Measurements from ENCODE around the gene SEC22B.
"Not testable (repeated sequence)": the region's sequence is repeated elsewhere in the genome, so short reads cannot be mapped to it uniquely, and the experiment has no call there.

The SEC22B gene

DNA sequence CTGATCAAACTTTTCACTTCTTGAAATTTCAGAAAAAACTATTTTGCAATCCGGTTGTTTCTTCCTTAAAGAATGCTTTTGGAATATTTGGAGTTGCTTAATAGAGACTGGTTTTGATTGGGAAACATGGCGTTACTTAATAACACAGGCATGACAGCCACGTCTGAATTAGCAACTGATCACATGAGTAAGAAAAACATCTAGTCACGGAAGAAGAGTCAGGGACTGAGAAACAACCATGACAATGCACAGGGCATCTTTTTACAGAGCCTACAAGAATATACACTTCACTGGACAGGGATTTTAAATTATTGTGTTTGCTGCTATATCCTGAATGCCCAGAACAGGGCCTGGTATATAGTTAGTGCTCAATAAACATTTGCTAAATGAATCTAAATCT is 18.2 kb downstream of the SEC22B start:
- not testable (repeated sequence) for DNase-seq (ENCODE audit: extremely low read depth, low read depth)

- not testable (repeated sequence) for DNase-seq (ENCODE audit: extremely low read depth, low read depth)
Observed at GRCh38 chr1:120150138-120150822, 26.0 kb downstream of the SEC22B start.

GRCh38 chr1:120149420-120150059 is 26.8 kb downstream of the SEC22B start:
- not testable (repeated sequence) for DNase-seq (ENCODE audit: extremely low read depth, low read depth)

DNA sequence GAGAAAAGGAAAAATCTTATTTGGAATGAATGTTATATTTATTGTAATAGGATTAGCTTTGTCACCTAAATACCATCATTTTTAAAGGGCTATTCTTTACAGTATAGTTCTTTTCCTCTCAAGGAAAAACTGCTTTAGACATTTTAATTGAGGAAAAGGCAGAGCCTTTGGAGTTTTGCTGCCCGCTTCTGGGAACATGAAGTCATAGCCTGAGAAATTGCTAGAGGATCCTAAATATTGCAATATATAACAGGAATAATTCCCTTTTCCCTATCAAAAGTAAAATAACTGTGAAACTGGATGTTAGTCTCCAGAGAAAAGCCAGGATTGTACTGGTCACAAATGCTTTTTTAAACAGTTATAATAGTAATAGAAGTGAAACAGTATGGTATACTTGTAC is 30.5 kb downstream of the SEC22B start:
- TF ChIP-seq, protein P1, sequence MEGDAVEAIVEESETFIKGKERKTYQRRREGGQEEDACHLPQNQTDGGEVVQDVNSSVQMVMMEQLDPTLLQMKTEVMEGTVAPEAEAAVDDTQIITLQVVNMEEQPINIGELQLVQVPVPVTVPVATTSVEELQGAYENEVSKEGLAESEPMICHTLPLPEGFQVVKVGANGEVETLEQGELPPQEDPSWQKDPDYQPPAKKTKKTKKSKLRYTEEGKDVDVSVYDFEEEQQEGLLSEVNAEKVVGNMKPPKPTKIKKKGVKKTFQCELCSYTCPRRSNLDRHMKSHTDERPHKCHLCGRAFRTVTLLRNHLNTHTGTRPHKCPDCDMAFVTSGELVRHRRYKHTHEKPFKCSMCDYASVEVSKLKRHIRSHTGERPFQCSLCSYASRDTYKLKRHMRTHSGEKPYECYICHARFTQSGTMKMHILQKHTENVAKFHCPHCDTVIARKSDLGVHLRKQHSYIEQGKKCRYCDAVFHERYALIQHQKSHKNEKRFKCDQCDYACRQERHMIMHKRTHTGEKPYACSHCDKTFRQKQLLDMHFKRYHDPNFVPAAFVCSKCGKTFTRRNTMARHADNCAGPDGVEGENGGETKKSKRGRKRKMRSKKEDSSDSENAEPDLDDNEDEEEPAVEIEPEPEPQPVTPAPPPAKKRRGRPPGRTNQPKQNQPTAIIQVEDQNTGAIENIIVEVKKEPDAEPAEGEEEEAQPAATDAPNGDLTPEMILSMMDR (IDR thresholded peaks at IDR 0.05; ENCODE audit: low read depth, low read length), result peak; percentile 8; the same call in 1 of the 2 replicates
- not testable (repeated sequence) for DNase-seq (ENCODE audit: extremely low read depth, low read depth)

DNA sequence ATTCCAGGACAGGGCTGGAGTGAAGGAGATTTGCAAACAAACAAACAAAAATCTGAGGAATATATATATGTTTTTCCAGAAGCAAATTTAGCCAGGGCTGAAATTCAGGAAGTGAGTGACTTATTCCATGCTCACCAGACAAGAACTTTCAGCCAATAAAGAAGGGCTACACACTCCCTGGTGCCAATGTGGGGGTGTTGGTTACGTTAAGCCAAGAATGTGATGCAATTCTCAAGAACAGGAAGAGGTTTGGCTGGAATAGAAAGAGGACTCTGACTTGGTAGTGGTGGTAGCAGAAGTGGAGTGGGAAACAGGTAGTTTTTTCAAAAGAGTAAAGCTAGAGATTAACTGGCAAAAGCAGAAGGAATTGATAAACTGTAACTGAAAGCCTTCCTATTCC is 31.7 kb downstream of the SEC22B start:
- not testable (repeated sequence) for DNase-seq (ENCODE audit: extremely low read depth, low read depth)

GRCh38 chr1:120144169-120144568 is 32.2 kb downstream of the SEC22B start:
- DNase-seq (ENCODE audit: extremely low read depth, low read depth), result not testable (repeated sequence)

DNA sequence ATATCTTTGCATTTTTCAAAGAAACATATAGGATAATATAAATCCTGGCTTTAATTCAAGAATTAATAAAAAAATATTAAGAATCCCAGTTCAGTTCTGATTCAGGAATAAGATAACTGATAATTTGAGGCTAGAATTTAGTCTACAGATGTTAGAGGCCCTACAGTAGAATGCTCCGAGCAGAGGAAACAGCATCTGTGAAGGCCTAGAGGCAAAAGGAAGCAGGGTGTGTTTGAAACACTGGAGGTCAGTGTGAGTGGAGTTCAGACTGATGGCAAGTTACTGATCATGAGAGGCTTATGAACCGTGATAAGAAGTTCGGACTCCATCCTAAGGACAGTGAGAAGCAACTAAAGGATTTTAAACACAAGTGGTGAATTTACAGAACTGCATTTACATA is 33.0 kb downstream of the SEC22B start:
- not testable (repeated sequence) for DNase-seq (ENCODE audit: extremely low read depth, low read depth)

- DNase-seq (ENCODE audit: extremely low read depth, low read depth), result peak; percentile 0
Observed at GRCh38 chr1:120142512-120143263, 33.6 kb downstream of the SEC22B start.

- DNase-seq (ENCODE audit: extremely low read depth, low read depth), result not testable (repeated sequence)
Observed at GRCh38 chr1:120141865-120142264, 34.5 kb downstream of the SEC22B start.

DNA sequence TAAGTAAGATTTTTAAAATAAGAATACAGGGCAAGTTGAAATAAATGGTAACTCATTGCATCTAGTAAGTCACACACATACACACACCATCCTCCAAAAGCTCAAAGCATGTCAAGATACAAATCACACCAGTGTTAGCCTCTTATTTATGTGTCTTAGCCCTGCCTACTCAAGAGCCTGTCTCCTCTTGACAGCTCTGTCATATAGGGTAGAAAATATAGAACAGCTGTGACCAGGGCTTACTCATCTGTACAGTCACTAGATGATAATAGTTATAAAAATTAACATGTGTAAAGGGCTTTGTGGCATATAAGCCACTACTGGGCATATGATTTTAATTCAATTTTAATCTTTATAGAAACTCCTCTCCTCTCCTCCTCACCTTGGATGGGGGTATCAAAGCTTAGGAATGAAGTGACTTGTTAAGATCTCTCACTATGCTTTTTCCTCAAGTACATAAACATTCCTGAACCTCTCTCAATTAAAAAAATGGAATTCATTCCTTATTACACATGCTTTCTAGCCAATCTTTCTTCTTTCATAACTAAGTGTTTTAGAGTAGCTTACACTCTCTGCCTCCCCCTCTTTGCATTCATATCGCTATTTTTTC is 35.6 kb downstream of the SEC22B start:
- DNase-seq (ENCODE audit: extremely low read depth, low read depth), result not testable (repeated sequence)

DNA sequence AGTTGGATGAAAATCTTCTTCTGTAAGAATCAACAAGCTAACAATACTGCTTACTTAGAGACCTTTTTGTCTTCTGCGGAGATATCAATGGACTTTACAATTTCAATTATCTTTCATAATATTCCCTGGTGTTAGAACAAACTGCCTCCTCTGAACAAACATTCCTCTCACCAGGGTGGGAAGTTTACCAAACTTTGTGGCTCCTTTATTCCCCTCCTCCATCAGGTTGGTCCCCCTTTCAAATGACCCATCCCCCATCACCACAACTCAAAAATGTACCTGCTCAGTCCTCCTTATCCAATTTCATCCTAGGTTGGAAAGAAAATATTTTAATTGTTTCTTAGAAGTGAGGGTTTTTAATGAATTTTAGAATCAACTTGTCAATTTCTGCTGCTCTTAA is 40.2 kb downstream of the SEC22B start:
- DNase-seq (ENCODE audit: extremely low read depth, low read depth), result not testable (repeated sequence)

DNA sequence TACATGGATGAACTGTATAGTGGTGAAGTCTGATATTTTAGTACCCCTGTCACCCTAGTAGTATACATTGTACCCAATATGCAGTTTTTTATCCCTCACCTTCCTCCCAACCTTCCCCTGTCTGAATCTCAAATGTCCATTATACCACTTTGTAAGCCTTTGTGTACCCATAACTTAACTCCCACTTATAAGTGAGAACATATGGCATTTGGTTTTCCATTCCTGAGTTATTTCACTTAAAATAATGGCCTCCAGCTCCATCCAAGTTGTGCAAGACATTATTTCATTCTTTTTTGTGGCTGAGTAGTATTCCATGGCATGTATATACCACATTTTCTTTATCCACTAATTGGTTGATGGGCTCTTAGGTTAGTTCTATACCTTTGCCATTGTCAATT is 42.4 kb downstream of the SEC22B start:
- not testable (repeated sequence) for DNase-seq (ENCODE audit: extremely low read depth, low read depth)

DNA sequence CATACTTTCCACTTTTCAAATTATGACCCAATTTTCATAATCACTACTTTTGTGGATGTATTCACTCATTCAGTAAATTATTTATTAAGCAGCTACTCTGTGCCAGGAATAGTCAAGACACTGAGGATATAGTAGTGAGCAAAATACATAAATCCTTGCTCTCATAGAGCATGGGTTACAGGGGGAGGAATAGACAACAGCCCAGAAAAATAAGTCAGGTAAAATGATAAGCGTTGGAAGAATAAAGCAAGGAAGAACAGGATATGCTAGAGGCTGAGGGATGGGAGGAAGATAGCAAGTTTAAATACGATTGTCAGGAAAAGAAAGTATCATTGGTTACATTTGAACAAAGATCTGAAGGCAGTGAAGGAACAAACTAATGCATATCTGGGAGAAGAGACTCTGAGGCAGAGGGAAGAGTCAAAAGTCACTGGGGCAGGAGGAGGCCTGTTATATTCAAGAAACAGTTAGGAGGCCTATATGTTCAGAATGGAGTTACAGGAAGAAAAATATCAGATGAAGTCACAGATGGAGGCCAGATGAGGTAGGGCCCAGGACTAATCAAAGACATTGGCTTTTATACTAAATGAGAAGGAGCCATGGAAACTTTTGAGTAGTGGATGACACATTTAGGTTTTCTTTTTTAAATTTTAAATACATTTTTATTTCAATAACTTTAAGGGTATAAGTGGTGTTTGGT is 42.9 kb downstream of the SEC22B start:
- no peak for DNase-seq (ENCODE audit: extremely low read depth, low read depth)
- TF ChIP-seq, protein P1 (IDR thresholded peaks at IDR 0.05; ENCODE audit: low read depth, low read length), result no peak

GRCh38 chr1:120132406-120132763 is 43.9 kb downstream of the SEC22B start:
- not testable (repeated sequence) for DNase-seq (ENCODE audit: extremely low read depth, low read depth)

DNA sequence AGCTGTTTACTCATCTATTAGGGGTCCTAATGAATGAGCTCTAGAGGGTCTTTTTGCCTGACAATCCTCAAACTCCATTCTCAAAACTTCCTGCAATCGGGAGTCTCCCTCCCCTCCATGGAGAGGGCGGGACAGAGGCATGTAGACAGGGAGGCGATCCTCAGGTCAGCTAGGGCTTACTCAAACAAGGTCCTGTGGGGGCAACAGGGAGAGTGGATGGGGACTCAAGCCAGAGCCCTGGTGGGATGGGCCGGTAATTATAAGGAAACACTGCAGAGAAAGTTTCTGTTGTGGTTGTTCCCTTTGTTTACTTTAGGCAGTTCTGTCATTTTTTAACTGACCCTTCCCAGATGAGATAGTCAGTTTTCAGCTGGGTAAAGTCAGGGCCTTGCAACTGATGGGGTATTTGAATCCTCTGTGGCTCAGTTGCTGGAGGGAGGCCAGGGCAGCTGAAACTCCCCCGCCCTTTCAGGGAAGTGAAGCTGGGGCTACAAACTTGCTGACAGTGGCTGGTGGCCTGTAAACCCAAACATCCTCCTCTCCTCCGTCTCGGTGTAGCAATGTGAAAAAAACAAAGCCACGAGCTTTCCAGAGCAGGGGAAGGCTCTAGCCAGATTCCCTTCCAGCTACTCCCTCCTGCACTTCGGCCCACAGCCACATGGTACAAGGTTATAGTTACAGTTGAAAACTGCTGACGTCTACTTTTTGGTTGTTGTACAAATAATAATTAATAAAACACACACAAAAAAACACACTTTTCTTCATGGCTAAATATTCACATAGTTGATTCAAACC is 44.5 kb downstream of the SEC22B start:
- peak; percentile 52 for DNase-seq (ENCODE audit: extremely low read depth, low read depth)

GRCh38 chr1:120127921-120128320 is 48.4 kb downstream of the SEC22B start:
- not testable (repeated sequence) for DNase-seq (ENCODE audit: extremely low read depth, low read depth)

DNA sequence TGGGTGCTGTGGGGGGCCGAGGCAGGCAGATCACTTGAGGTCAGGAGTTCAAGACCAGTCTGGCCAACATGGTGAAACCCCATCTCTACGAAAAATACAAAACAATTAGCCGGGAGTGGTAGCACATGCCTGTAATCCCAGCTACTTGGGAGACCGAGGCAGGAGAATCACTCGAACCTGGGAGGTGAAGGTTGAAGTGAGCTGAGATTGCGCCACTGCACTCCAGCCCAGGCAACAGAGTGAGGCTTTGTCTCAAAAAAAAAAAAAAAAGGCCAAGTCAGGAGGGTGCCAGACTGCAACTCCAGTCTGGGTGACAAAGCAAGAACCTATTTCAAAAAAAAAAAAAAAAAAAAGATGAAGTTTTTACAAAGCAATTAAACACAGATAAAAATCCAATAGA is 50.1 kb downstream of the SEC22B start:
- not testable (repeated sequence) for DNase-seq (ENCODE audit: extremely low read depth, low read depth)

All from AG09319 (cell line).